HepG2 (cell line): ENCODE results near the gene NARF. TPM values are rescaled to one million over a fixed set of nuclear protein-coding genes. Genes with fewer than 3 reads are reported as not detected.

Source experiments
- ARNTL ChIP-seq: sonication (generic); formaldehyde crosslinking; IDR thresholded peaks from 2 replicates; pipeline ENCODE4 v1.4.0; 2020; ENCODE audit warnings: mild to moderate bottlenecking, missing genetic modification reagents
- CTCF ChIP-seq: sonication (generic); formaldehyde crosslinking; IDR thresholded peaks from 2 replicates; pipeline ENCODE4 v1.5.0; 2020; ENCODE audit warnings: mild to moderate bottlenecking, missing genetic modification reagents, moderate library complexity
- FOXA1 ChIP-seq, 2 experiments: fragments of 450-650 bp in 1 of 2; sonication (generic) in 1 of 2; formaldehyde crosslinking in 1 of 2; IDR thresholded peaks; 2 replicates each; pipeline versions ENCODE4 v1.4.0 to v1.6.1; 2016 to 2020; ENCODE audit warnings: missing genetic modification reagents in 1 of 2
- FOXO4 ChIP-seq: sonication (generic); formaldehyde crosslinking; conservative IDR thresholded peaks from 2 replicates; pipeline ENCODE4 v1.8.1; 2023; ENCODE audit warnings: missing genetic modification reagents
- HOXA5 ChIP-seq: sonication (generic); formaldehyde crosslinking; IDR thresholded peaks from 2 replicates; pipeline ENCODE4 v1.4.0; 2020; ENCODE audit warnings: missing genetic modification reagents
- KMT2A ChIP-seq: sonication (generic); formaldehyde crosslinking; IDR thresholded peaks from 2 replicates; pipeline ENCODE4 v1.4.0; 2020; ENCODE audit warnings: missing genetic modification reagents
- MLXIP ChIP-seq: sonication (generic); formaldehyde crosslinking; IDR thresholded peaks from 2 replicates; pipeline ENCODE4 v1.9.0; 2021; ENCODE audit warnings: missing genetic modification reagents, borderline replicate concordance
- MYC ChIP-seq: sonication (generic); formaldehyde crosslinking; IDR thresholded peaks from 2 replicates; pipeline ENCODE4 v1.9.0; 2021; ENCODE audit warnings: missing genetic modification reagents, borderline replicate concordance
- NCOA2 ChIP-seq: sonication (generic); formaldehyde crosslinking; IDR thresholded peaks from 2 replicates; pipeline ENCODE4 v1.8.0; 2022; ENCODE audit warnings: inconsistent platforms
- NR0B2 ChIP-seq: sonication (generic); formaldehyde crosslinking; IDR thresholded peaks from 2 replicates; pipeline ENCODE4 v1.4.0; 2020; ENCODE audit warnings: mild to moderate bottlenecking, missing genetic modification reagents
- ZBTB7A ChIP-seq: sonication (generic); formaldehyde crosslinking; IDR thresholded peaks from 2 replicates; pipeline ENCODE4 v1.8.0; 2022; ENCODE audit warnings: mild to moderate bottlenecking, missing genetic modification reagents
- ZNF30 ChIP-seq: sonication (generic); formaldehyde crosslinking; IDR thresholded peaks from 2 replicates; pipeline ENCODE4 v1.5.0; 2020; ENCODE audit warnings: mild to moderate bottlenecking, missing genetic modification reagents
- ZNF430 ChIP-seq: sonication (generic); formaldehyde crosslinking; IDR thresholded peaks from 2 replicates; pipeline ENCODE4 v1.9.0; 2021; ENCODE audit warnings: mild to moderate bottlenecking, missing genetic modification reagents
- ZNF451 ChIP-seq: sonication (generic); formaldehyde crosslinking; IDR thresholded peaks from 2 replicates; pipeline ENCODE4 v1.5.0; 2020; ENCODE audit warnings: mild to moderate bottlenecking, missing genetic modification reagents
- ZNF609 ChIP-seq: sonication (generic); formaldehyde crosslinking; IDR thresholded peaks from 2 replicates; pipeline ENCODE4 v1.4.0; 2020; ENCODE audit warnings: mild to moderate bottlenecking, missing genetic modification reagents, borderline replicate concordance
- polyA plus RNA-seq, 8 experiments: library from polyadenylated mRNA; depleted of rRNA in 3 of 8; stranded (reverse) in 7 of 8; unstranded in 1 of 8; fragments of >200 nt; fragmentation: Illumina TruSeq in 4 of 8; extraction: Trizol in 4 of 8; gene quantifications; 2 replicates each; pipeline versions ENCODE4 v1.2.1 to v1.2.3, GENCODE V29; 2011 to 2016; ENCODE audit warnings: low read depth in 4 of 8, missing spikeins in 1 of 8, mixed read lengths in 1 of 8; ENCODE audit not compliant: insufficient read depth in 1 of 8
- total RNA-seq, 5 experiments: library from RNA; depleted of rRNA; stranded (reverse); fragments of >200 nt; fragmentation: Illumina TruSeq; extraction: Trizol; gene quantifications; 2 replicates each; pipeline ENCODE4 v1.2.3, GENCODE V29; 2016; ENCODE audit warnings: low read depth in 1 of 5

The NARF gene
- total and polyA plus RNA-seq, 2 of the 13 experiments (the other 11 are each of a cell fraction or from before 2014, with no cell fraction given) = 61.1 to 144 TPM

- TF ChIP-seq MLXIP = no peak; the same call in 1 of the 2 replicates
- 0 out of 2 replicates have a peak, but pooled peaks have one; percentile 47 for TF ChIP-seq ARNTL
- 0 out of 2 replicates have a peak, but pooled peaks have one; percentile 22 for TF ChIP-seq ZBTB7A (CRISPR knock-in tag)
- TF ChIP-seq HOXA5 (CRISPR knock-in tag) = no peak
- peak; percentile 91; the same call in 1 of the 2 replicates for TF ChIP-seq NR0B2 (CRISPR knock-in tag)
- peak; percentile 92 for TF ChIP-seq MYC (CRISPR knock-in tag)
- TF ChIP-seq ZNF430 = peak; percentile 91
- peak; percentile 97; the same call in 1 of the 2 replicates for TF ChIP-seq FOXO4 (CRISPR knock-in tag)
- peak; percentile 18; the same call in 1 of the 2 replicates for TF ChIP-seq CTCF
- TF ChIP-seq KMT2A (CRISPR knock-in tag) = peak; percentile 85
- TF ChIP-seq NCOA2 (CRISPR knock-in tag) = peak; percentile 26; the same call in 1 of the 2 replicates
- no peak for TF ChIP-seq ZNF609 (CRISPR knock-in tag)
- TF ChIP-seq ZNF451 (CRISPR knock-in tag) = peak; percentile 91
- no peak for TF ChIP-seq ZNF30 (CRISPR knock-in tag)
- no peak for TF ChIP-seq FOXA1 (IDR thresholded peaks at IDR 0.05)
- peak; percentile 53 for TF ChIP-seq FOXA1 (CRISPR knock-in tag; IDR thresholded peaks at IDR 0.05)
Measured at GRCh38 chr17:82418001-82418986, 40.2 kb upstream of the NARF start, which contains the start of the genes HEXD and OGFOD3 (continued).
